HG02970 (cell line): ENCODE data around the gene SLC12A7.

ENCODE experiments used
- ATAC-seq: cut with Tn5 transposase; IDR thresholded peaks from one replicate; pipeline ENCODE4 v1.9.1; 2021; ENCODE audit warnings: mild to moderate bottlenecking, moderate library complexity, moderate number of reproducible peaks; ENCODE audit not compliant: unreplicated experiment, low FRiP score

Gene SLC12A7

GRCh38 chr5:1113332-1113690, 1.4 kb upstream of the SLC12A7 start:
- ATAC-seq = no peak

GRCh38 chr5:1112596-1113331, 901 bp upstream of the SLC12A7 start:
- no peak for ATAC-seq

GRCh38 chr5:1111241-1111726, 579 bp downstream of the SLC12A7 start:
- no peak for ATAC-seq

GRCh38 chr5:1110307-1111240, 1.3 kb downstream of the SLC12A7 start:
- no peak for ATAC-seq

- ATAC-seq = no peak
Observed at GRCh38 chr5:1109542-1110306, 2.1 kb downstream of the SLC12A7 start.

GRCh38 chr5:1108865-1109174, 3.0 kb downstream of the SLC12A7 start:
- no peak for ATAC-seq

GRCh38 chr5:1108023-1108864, 3.6 kb downstream of the SLC12A7 start:
- no peak for ATAC-seq

- no peak for ATAC-seq
Observed at GRCh38 chr5:1107167-1108022, 4.5 kb downstream of the SLC12A7 start.

GRCh38 chr5:1106385-1107166, 5.3 kb downstream of the SLC12A7 start:
- no peak for ATAC-seq

- ATAC-seq = no peak
Observed at GRCh38 chr5:1105350-1106265, 6.3 kb downstream of the SLC12A7 start.

GRCh38 chr5:1104327-1105006, 7.4 kb downstream of the SLC12A7 start:
- no peak for ATAC-seq

GRCh38 chr5:1103505-1104326, 8.1 kb downstream of the SLC12A7 start:
- ATAC-seq = no peak

- ATAC-seq = no peak
Observed at GRCh38 chr5:1103093-1103492, 8.8 kb downstream of the SLC12A7 start.

GRCh38 chr5:1101961-1102713, 9.7 kb downstream of the SLC12A7 start:
- no peak for ATAC-seq
